MCF 10A (cell line): ENCODE data around the gene DISP3. TPM values are rescaled to one million over a fixed set of nuclear protein-coding genes. Genes with fewer than 3 reads are reported as not detected.

ENCODE experiments used
- BruUV-seq: library from RNA; stranded (reverse); fragments of 400-500 nt; replicated peaks from 2 replicates; lab custom pipeline; 2021; lab: Mats Ljungman, UMichigan
- CTCF ChIA-PET: fragments of 300-600 bp; sonication (Branson Sonifier 250); formaldehyde crosslinking; extraction: SDS; loops from one replicate; lab custom pipeline; 2021; ENCODE audit warnings: antibody characterized with exemption, inconsistent platforms; lab: Yijun Ruan, JAX
- POLR2A ChIA-PET: fragments of 300-600, 350-650 bp; sonication (Branson Sonifier 250); formaldehyde crosslinking; extraction: SDS; loops from one replicate; lab custom pipeline; 2020; ENCODE audit warnings: antibody characterized with exemption, inconsistent platforms; lab: Yijun Ruan, JAX
- DNase-seq: peaks from one replicate; pipeline ENCODE4 v3.0.0-alpha.2; 2018; ENCODE audit not compliant: unreplicated experiment
- H3K27ac Mint-ChIP-seq: one replicate; pipeline ENCODE4 v1.8.0; 2022; ENCODE audit warnings: mild to moderate bottlenecking, low read depth, mixed read lengths; ENCODE audit not compliant: unreplicated experiment
- H3K27me3 Mint-ChIP-seq: one replicate; pipeline ENCODE4 v1.8.0; 2022; ENCODE audit warnings: mixed read lengths; ENCODE audit not compliant: insufficient read depth, unreplicated experiment
- H3K36me3 Mint-ChIP-seq: one replicate; pipeline ENCODE4 v1.8.0; 2022; ENCODE audit warnings: mild to moderate bottlenecking, moderate library complexity, mixed read lengths; ENCODE audit not compliant: insufficient read depth, unreplicated experiment
- H3K4me1 Mint-ChIP-seq: one replicate; pipeline ENCODE4 v1.8.0; 2022; ENCODE audit warnings: mixed read lengths; ENCODE audit not compliant: insufficient read depth, unreplicated experiment
- H3K4me3 Mint-ChIP-seq: one replicate; pipeline ENCODE4 v1.8.0; 2022; ENCODE audit warnings: mild to moderate bottlenecking, moderate library complexity, mixed read lengths; ENCODE audit not compliant: unreplicated experiment
- H3K9me3 Mint-ChIP-seq: one replicate; pipeline ENCODE4 v1.8.0; 2022; ENCODE audit warnings: mixed read lengths; ENCODE audit not compliant: unreplicated experiment
- intact Hi-C: fragments of 100-400 bp; cut with micrococcal nuclease; formaldehyde crosslinking; loops from 2 replicates; pipeline ENCODE4 v1.14.1; 2022
- total RNA-seq: library from RNA; stranded (reverse); gene quantifications from 2 replicates; pipeline ENCODE4 v1.2.3, GENCODE V29; 2022
- TF ChIP-seq, protein P1 (sequence below): fragments of 200-600 bp; IDR thresholded peaks from one replicate; pipeline ENCODE4 v1.8.0; 2022; ENCODE audit warnings: antibody characterized with exemption, mild to moderate bottlenecking; ENCODE audit not compliant: unreplicated experiment

DISP3 gene
- total RNA-seq, 1 experiment from 2014 or later: 0.09 TPM

DNA sequence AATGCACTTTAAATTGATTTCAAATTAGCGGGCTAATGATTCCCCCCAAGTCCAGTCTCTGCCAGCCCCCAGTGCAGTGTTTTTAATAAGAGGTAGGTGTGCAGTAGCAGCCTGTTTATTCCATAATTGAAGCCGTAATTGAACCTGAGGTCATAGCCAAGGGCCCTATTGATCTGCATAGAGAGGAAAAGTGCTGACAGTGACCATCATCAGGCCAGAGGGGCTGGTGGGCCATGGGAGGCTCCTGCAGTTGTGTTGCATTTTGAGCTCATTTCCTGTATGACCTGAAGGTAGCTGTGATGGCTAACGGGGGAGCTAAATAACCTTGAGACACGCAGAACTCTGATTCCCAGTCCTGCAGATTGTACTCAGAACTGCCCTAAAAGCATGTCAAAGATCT, 67.5 kb downstream of the DISP3 start:
- POLR2A ChIA-PET: no interaction called here
- Mint-ChIP-seq H3K4me1 (no peaks in the 10 kb centered on the region), H3K27me3 (peaks cover 69% of the 10 kb centered on the region), H3K36me3 (no peaks in the 10 kb centered on the region), H3K9me3 (no peaks in the 10 kb centered on the region), H3K27ac (no peak overlapping the region), H3K4me3 (no peak overlapping the region)
- TF ChIP-seq, protein P1, sequence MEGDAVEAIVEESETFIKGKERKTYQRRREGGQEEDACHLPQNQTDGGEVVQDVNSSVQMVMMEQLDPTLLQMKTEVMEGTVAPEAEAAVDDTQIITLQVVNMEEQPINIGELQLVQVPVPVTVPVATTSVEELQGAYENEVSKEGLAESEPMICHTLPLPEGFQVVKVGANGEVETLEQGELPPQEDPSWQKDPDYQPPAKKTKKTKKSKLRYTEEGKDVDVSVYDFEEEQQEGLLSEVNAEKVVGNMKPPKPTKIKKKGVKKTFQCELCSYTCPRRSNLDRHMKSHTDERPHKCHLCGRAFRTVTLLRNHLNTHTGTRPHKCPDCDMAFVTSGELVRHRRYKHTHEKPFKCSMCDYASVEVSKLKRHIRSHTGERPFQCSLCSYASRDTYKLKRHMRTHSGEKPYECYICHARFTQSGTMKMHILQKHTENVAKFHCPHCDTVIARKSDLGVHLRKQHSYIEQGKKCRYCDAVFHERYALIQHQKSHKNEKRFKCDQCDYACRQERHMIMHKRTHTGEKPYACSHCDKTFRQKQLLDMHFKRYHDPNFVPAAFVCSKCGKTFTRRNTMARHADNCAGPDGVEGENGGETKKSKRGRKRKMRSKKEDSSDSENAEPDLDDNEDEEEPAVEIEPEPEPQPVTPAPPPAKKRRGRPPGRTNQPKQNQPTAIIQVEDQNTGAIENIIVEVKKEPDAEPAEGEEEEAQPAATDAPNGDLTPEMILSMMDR: no peak
- no peak for DNase-seq
- intact Hi-C loops: no loop called here
- BruUV-seq: no TSS peak
- CTCF ChIA-PET: interaction anchor here (0.6 kb wide), 1 partner anchor 42 kb away, joined by 3 read pairs; no protein-coding TSS in a partner anchor

DNA sequence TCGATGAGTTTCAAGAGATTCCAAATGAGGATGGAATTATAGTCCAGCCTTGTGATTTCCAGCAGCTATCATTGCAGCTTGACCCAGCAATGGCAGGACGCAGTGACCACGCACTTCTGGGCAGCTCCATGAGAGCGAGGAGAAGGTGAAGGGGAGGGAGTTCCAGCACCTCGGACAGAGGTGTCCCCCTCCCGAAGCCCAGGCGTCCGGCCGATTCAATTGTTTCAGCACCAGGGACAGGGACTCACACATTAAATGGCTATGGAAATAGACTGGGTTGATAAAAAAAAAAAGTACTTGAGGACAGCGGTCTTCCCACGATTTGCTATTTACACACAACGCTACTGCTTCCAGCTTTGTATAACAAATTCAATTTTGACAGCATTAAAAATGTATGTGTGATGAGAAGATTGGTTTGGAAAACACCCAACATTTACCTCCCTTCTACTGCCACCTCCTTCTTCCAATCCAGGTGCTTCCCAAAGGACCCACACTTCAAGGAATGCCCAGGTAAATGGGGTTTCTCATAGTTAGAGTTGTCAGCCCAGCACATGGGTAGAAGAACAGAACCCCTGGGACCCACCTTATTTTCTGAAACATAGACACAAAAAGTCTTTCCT, 71.8 kb downstream of the DISP3 start:
- H3K4me3 Mint-ChIP-seq: no peak overlapping the region
- POLR2A ChIA-PET: interaction anchor here (2.4 kb wide), 1 partner anchor 86 kb away, joined by 5 read pairs; no protein-coding TSS in a partner anchor
- H3K27ac Mint-ChIP-seq: no peak overlapping the region
- TF ChIP-seq, protein P1: no peak
- intact Hi-C loops: loop anchor here (10.0 kb wide), 1 partner anchor 76 kb away; the partner anchor contains the start of gene DISP3
- H3K9me3 Mint-ChIP-seq: no peaks in the 10 kb centered on the region
- CTCF ChIA-PET: interaction anchor here (1.2 kb wide), 1 partner anchor 20 kb away, joined by 4 read pairs; no protein-coding TSS in a partner anchor
- no TSS peak for BruUV-seq
- H3K36me3 Mint-ChIP-seq: no peaks in the 10 kb centered on the region
- H3K4me1 Mint-ChIP-seq: no peaks in the 10 kb centered on the region
- H3K27me3 Mint-ChIP-seq: peaks cover 75% of the 10 kb centered on the region
- DNase-seq: peak; percentile 91

DNA sequence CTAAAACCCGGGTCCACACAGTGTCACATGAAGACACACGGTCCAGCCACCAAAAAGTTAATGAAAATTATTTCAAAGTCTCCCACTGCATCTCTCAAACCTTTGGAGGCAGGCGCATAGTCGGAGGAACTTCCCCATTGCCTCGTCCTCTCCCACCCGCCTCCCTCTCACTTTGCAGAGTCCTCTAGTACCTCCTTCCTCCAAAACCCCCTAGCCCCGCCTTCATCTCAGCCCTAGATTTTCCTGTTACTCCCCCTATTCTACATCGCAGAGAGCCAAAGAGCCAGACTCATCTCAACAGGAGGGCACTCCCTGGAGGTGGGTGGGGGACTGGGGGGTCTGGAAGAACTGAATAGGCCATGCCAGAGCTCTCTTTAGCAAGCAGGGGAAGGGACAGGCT, 79.3 kb downstream of the DISP3 start:
- no peak for DNase-seq
- intact Hi-C loops: loop anchor here (10.0 kb wide), 1 partner anchor 83 kb away; the partner anchor contains the start of gene DISP3
- CTCF ChIA-PET: no interaction called here
- POLR2A ChIA-PET: no interaction called here
- Mint-ChIP-seq H3K9me3 (no peaks in the 10 kb centered on the region), H3K4me3 (no peak overlapping the region), H3K36me3 (no peaks in the 10 kb centered on the region), H3K4me1 (no peaks in the 10 kb centered on the region), H3K27me3 (peaks cover 63% of the 10 kb centered on the region), H3K27ac (no peak overlapping the region)
- TF ChIP-seq, protein P1: no peak
- no TSS peak for BruUV-seq

DNA sequence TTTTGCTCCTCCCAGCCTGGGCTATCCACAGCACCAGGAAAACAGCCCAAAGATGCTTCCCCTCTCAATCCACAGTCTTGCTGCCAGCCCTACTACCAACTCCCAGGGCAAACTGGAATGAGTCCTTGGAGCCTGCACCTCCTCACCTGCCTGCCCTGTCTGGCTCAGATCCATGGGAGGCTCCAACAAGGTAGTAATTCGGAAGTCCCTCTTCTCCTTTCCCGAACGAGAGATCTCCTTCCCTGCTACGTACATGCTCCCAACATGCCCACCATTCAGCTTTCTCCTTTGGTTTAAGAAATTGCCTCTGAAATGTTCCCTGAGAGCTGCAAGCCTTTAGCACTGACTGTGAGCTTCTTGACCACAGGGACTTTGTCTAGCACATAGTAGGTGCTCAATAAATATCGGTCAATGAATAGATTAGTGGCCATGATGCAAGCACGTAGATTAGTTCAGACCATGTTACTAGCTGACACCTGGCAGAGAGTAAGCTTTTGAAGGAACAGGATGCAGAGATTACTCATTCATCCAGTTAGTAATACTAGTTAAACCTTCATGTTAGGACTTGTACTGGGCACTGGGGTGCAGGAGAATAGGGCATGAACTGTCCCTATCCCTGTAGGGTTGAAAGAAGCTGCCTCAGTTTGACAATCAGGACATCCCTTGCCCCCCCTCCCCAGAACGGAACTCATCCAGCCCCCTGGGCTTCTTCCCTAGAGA, 80.1 kb downstream of the DISP3 start:
- POLR2A ChIA-PET: no interaction called here
- Mint-ChIP-seq H3K36me3 (no peaks in the 10 kb centered on the region), H3K4me3 (no peak overlapping the region), H3K9me3 (no peaks in the 10 kb centered on the region), H3K4me1 (no peaks in the 10 kb centered on the region), H3K27me3 (peaks cover 59% of the 10 kb centered on the region), H3K27ac (no peak overlapping the region)
- intact Hi-C loops: loop anchor here (10.0 kb wide), 1 partner anchor 84 kb away; the partner anchor contains the start of gene DISP3
- TF ChIP-seq, protein P1: no peak
- CTCF ChIA-PET: interaction anchor here (0.7 kb wide), 1 partner anchor 13 kb away, joined by 3 read pairs; no protein-coding TSS in a partner anchor
- BruUV-seq: no TSS peak
- DNase-seq: peak; percentile 9
